Upper lobe of left lung (tissue), 6 donors: ENCODE measurements around the gene SLC38A2. TPM values are rescaled to one million over a fixed set of nuclear protein-coding genes. Genes with fewer than 3 reads are reported as not detected.

Experiments
- ATAC-seq, 2 donors: fragments of 200-7000 bp; cut with Tn5 transposase; one replicate each; pipeline ENCODE4 v1.9.1; 2022; ENCODE audit warnings: mild to moderate bottlenecking in 2 of 2, moderate library complexity in 2 of 2; ENCODE audit not compliant: low FRiP score in 2 of 2
- DNase-seq, 2 donors: peaks; one replicate each; pipeline ENCODE4 v3.0.0-alpha.2; 2019 to 2020
- H3K27ac ChIP-seq, 4 donors: fragments of 200-600 bp; sonication (generic); one replicate each; pipeline ENCODE4 v1.5.1; 2016 to 2019
- H3K27me3 ChIP-seq, 4 donors: fragments of 200-600 bp; sonication (generic); one replicate each; pipeline ENCODE4 v1.5.1; 2017 to 2019
- H3K36me3 ChIP-seq, 4 donors: fragments of 200-600 bp; sonication (generic); one replicate each; pipeline ENCODE4 v1.5.1; 2016 to 2019
- H3K4me1 ChIP-seq, 4 donors: fragments of 200-600 bp; sonication (generic); one replicate each; pipeline ENCODE4 v1.5.1; 2018 to 2019
- H3K4me3 ChIP-seq, 4 donors: fragments of 200-600 bp; sonication (generic); one replicate each; pipeline ENCODE4 v1.5.1; 2017 to 2019; ENCODE audit warnings: mild to moderate bottlenecking in 2 of 4, moderate library complexity in 1 of 4
- H3K9me3 ChIP-seq, 4 donors: fragments of 200-600 bp; sonication (generic); one replicate each; pipeline ENCODE4 v1.5.1; 2018 to 2019
- EP300 ChIP-seq, 4 donors: sonication (generic); formaldehyde crosslinking; IDR thresholded peaks; one replicate each; pipeline ENCODE4 v1.5.1; 2017; ENCODE audit warnings: antibody characterized with exemption in 4 of 4, control low read depth in 2 of 4
- POLR2A ChIP-seq, 4 donors: fragments of 450-650 bp; IDR thresholded peaks; one replicate each; pipeline ENCODE4 v1.5.1; 2016 to 2017; ENCODE audit warnings: antibody characterized with exemption in 4 of 4, mild to moderate bottlenecking in 2 of 4
- POLR2AphosphoS5 ChIP-seq, 2 donors: sonication (generic); formaldehyde crosslinking; IDR thresholded peaks; one replicate each; pipeline ENCODE4 v1.5.1; 2017; ENCODE audit warnings: antibody characterized with exemption in 2 of 2
- WGBS, 2 donors: methylation state at CpG; one replicate each; pipeline ENCODE4 v1.1.5; 2017 to 2018; 5-methylcytosine and 5-hydroxymethylcytosine counted together
- total RNA-seq, 6 donors: library from RNA; depleted of rRNA in 4 of 6; stranded (reverse); fragments of >200 nt in 4 of 6; gene quantifications; one replicate each; pipeline versions ENCODE4 v1.1.0 to v1.2.1, GENCODE V29; 2016 to 2021
- TF ChIP-seq, protein P1 (sequence below), 6 experiments: fragments of 450-650 bp in 4 of 6; fragments of 200-600 bp in 2 of 6; sonication (generic) in 2 of 6; IDR thresholded peaks; one replicate each; pipeline ENCODE4 v1.5.1; 2016 to 2019; ENCODE audit warnings: antibody characterized with exemption in 6 of 6
- donor health status: DM: no; HTN: no; CAD: no; lungs with moderate emphysema.
- donor health status: DM: no; HTN: yes; CAD: no; lungs with severe emphysema.

SLC38A2 gene
- total RNA-seq, 6 donors from 2014 or later, result 104 to 409 (median 223) TPM

DNA sequence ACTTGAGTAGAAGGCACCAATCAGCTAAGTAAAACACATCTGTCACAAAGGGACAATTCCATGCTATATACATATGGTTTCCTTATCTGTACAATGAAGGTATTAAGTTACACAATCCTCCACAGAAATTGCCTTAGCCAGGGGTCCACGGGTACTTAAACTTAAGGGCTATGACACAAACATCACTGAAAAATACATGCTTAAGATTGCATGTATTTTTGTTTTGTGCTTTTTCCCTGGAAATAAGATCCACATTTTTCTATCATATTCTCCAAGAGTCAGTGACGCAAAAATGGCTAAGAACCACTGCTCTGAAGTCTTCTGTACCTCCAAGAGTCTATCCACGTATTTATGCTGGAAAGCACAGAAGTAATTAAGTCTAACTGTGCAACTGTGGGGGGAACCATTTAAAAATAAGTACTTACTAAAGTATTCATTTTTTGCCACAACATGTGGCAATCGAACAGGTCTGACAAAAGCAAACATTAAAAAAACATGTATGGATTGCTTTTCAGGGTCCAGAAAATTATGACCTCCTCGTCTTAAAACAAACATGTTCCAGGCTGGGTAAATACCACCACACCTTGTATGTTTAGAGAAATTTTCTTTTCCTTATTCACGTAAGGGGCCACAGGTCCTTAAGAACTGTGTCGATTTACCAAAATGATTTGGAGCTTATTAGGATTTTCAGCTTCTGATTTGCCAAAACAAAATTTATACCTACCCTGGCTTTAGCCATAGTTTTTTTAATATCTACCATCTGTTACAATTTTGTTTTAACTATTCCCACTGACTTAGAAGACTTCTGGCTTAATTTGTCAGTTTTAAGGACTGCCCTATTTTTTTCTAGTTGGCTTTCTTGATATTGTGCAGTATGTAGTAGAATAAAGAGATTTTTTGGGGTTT is 2.8 kb downstream of the SLC38A2 start:
- Histone ChIP-seq H3K27me3 (no peaks in the 10 kb centered on the region), H3K27ac (peak overlapping the region; percentile 22 to 100 (median 63)), H3K4me1 (peaks cover 57 to 67% (median 60%) of the 10 kb centered on the region in 4 donors), H3K36me3 (peaks cover 37 to 65% (median 49%) of the 10 kb centered on the region in 4 donors), H3K9me3 (no peaks in the 10 kb centered on the region), H3K4me3 (peak overlapping the region; percentile 91 to 96 (median 94))
- TF ChIP-seq POLR2AphosphoS5 (IDR thresholded peaks at IDR 0.05), result no peak
- WGBS, 2 donors, result 54% methylated on average over 7 of the region's 7 CpGs
- DNase-seq (no peak), ATAC-seq (no peak)

DNA sequence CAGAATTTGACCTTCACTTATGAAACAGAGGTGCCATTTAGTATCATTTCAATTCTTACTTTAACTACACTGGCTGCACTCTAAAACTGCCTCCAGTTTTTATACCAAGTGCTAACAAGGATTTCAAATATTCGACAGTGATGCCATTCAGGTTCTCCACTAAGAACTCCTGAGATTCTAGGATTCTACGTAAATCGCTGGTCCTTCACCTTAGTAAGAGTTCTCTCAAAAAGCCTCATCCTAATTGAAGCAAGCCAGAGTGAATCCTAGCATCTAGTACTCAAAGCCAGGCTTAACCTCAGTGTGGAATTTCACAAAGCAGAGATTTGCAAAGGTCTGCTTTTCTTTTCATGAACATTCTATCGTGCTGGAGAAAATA is 3.5 kb downstream of the SLC38A2 start:
- H3K27me3 ChIP-seq, result no peaks in the 10 kb centered on the region
- TF ChIP-seq EP300 (IDR thresholded peaks at IDR 0.05) (no peak), POLR2AphosphoS5 (IDR thresholded peaks at IDR 0.05) (no peak), POLR2A (IDR thresholded peaks at IDR 0.05) (no peak)
- TF ChIP-seq, protein P1, sequence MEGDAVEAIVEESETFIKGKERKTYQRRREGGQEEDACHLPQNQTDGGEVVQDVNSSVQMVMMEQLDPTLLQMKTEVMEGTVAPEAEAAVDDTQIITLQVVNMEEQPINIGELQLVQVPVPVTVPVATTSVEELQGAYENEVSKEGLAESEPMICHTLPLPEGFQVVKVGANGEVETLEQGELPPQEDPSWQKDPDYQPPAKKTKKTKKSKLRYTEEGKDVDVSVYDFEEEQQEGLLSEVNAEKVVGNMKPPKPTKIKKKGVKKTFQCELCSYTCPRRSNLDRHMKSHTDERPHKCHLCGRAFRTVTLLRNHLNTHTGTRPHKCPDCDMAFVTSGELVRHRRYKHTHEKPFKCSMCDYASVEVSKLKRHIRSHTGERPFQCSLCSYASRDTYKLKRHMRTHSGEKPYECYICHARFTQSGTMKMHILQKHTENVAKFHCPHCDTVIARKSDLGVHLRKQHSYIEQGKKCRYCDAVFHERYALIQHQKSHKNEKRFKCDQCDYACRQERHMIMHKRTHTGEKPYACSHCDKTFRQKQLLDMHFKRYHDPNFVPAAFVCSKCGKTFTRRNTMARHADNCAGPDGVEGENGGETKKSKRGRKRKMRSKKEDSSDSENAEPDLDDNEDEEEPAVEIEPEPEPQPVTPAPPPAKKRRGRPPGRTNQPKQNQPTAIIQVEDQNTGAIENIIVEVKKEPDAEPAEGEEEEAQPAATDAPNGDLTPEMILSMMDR (IDR thresholded peaks at IDR 0.05), result no peak
- DNase-seq, result no peak
- peaks cover 43 to 71% (median 55%) of the 10 kb centered on the region in 4 donors for H3K36me3 ChIP-seq
- H3K27ac ChIP-seq, result peak overlapping the region in 3 of 4 donors; percentile 22 to 50 (median 22)
- WGBS, 2 donors, result 63 to 65% methylated on average over 4 of the region's 4 CpGs
- H3K4me3 ChIP-seq, result peak overlapping the region; percentile 22 to 96 (median 92)
- peaks cover 54 to 63% (median 57%) of the 10 kb centered on the region in 4 donors for H3K4me1 ChIP-seq
- ATAC-seq, result no peak
- H3K9me3 ChIP-seq, result no peaks in the 10 kb centered on the region

DNA sequence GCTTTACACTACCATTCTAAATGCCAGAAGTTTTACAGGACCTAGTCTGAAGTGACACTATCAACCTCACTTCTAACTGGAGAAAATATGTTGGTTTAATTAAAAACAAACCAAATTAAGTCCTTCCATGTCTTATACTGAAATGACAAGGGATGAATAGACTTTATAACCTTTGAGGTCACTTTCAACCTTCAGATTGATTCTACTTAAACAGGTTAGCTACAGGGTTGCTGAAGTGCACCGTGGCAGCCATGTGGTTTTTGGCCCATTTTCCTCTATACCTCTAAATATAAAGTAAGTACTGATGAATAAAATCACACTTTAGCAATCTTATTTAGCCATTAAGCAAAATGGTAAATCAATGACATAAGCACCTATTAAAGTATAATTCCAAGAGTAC is 3.9 kb downstream of the SLC38A2 start:
- no peak for DNase-seq
- TF ChIP-seq EP300 (IDR thresholded peaks at IDR 0.05) (no peak), POLR2A (IDR thresholded peaks at IDR 0.05) (no peak), POLR2AphosphoS5 (IDR thresholded peaks at IDR 0.05) (no peak)
- TF ChIP-seq, protein P1 (IDR thresholded peaks at IDR 0.05), result no peak
- no peaks in the 10 kb centered on the region for H3K9me3 ChIP-seq
- peak overlapping the region in 3 of 4 donors; percentile 22 to 50 (median 22) for H3K27ac ChIP-seq
- peaks cover 52 to 63% (median 53%) of the 10 kb centered on the region in 4 donors for H3K4me1 ChIP-seq
- ATAC-seq, result no peak
- peaks cover 47 to 75% (median 59%) of the 10 kb centered on the region in 4 donors for H3K36me3 ChIP-seq
- peak overlapping the region; percentile 22 to 96 (median 92) for H3K4me3 ChIP-seq
- no peaks in the 10 kb centered on the region for H3K27me3 ChIP-seq
- 70 to 74% methylated on average over 1 of the region's 1 CpG for WGBS, 2 donors

DNA sequence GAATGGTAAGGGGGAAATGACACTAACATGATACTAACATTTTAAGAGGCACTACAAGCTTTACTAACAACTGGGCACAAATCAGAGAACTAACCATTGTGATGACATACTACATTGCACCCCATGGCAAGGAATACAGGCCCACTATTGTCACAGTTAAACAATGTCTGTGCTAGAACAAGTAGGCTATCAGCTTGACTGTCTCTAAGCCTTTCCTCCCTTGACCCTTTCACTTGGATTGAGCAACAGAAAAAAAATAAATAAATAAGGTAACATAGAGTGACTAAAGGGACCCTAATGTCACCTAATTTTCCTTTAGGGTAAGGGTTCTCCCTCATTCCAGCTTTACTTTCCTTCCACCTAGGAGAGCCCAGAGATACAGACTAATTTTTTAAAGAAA is 4.4 kb downstream of the SLC38A2 start:
- Histone ChIP-seq H3K27ac (peak overlapping the region in 2 of 4 donors; percentile 24 to 50), H3K4me1 (peaks cover 55 to 66% (median 58%) of the 10 kb centered on the region in 4 donors), H3K36me3 (peaks cover 52 to 81% (median 65%) of the 10 kb centered on the region in 4 donors), H3K27me3 (no peaks in the 10 kb centered on the region), H3K4me3 (peak overlapping the region; percentile 8 to 96 (median 92)), H3K9me3 (no peaks in the 10 kb centered on the region)
- no peak for ATAC-seq
- no peak for DNase-seq
- TF ChIP-seq, protein P1 (IDR thresholded peaks at IDR 0.05), result no peak

DNA sequence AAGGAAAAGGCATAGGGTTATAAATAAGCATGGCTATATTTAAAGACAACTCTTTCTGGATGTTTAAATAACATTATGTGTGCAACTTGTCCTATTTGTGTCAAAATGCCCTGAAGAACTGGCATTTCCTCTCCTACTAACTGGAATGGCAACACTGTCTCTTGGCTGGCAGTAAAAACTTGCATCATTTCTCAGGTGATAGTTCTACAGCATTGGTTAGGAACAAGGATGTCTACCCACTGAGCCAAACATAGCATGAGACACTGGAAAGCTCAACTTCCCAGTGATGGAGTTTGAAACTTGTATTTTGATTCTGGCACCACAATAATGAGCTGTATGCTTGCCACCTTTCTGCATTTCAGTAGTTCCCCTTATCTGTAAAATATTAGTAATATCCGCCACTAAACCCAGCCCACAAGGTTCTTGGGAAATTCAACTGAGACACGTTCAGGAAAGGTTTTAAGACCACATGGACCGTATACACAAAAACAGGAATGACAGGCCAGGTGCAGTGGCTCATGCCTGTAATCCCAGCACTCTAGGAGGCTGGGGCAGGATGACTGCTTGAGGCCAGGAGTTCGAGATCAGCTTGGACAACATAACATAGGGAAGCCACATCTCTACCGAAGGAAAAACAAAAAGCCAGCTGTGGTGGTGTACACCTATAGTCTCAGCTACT is 5.1 kb downstream of the SLC38A2 start:
- peak overlapping the region in 3 of 4 donors; percentile 91 to 96 (median 94) for H3K4me3 ChIP-seq
- peak overlapping the region in 2 of 4 donors; percentile 24 to 50 for H3K27ac ChIP-seq
- no peaks in the 10 kb centered on the region for H3K27me3 ChIP-seq
- H3K4me1 ChIP-seq, result peaks cover 59 to 71% (median 61%) of the 10 kb centered on the region in 4 donors
- 46 to 56% methylated on average over 5 of the region's 5 CpGs for WGBS, 2 donors
- DNase-seq (no peak), ATAC-seq (no peak)
- TF ChIP-seq EP300 (IDR thresholded peaks at IDR 0.05) (no peak), POLR2A (IDR thresholded peaks at IDR 0.05) (no peak)
- TF ChIP-seq, protein P1 (IDR thresholded peaks at IDR 0.05), result no peak
- H3K9me3 ChIP-seq, result no peaks in the 10 kb centered on the region
- H3K36me3 ChIP-seq, result peaks cover 59 to 87% (median 71%) of the 10 kb centered on the region in 4 donors
